HepG2 (cell line): ENCODE results near the gene SRSF8. TPM values are rescaled to one million over a fixed set of nuclear protein-coding genes. Genes with fewer than 3 reads are reported as not detected.

Experiments
- ATAC-seq: fragments of 200-7000 bp; cut with Tn5 transposase; 3 replicates; pipeline ENCODE4 v1.9.1; 2020; ENCODE audit warnings: mild to moderate bottlenecking, moderate library complexity
- BruUV-seq: library from RNA; stranded (reverse); fragments of 400-500 nt; replicated peaks from 2 replicates; lab custom pipeline; 2021; lab: Mats Ljungman, UMichigan
- CTCF ChIA-PET: fragments of 300-600 bp; formaldehyde crosslinking; extraction: SDS; loops from one replicate; lab custom pipeline; 2021; ENCODE audit warnings: low total read pairs, inconsistent platforms, low intra/inter-chr PET ratio; lab: Yijun Ruan, JAX
- POLR2A ChIA-PET: fragments of 350-600 bp; sonication (Branson Sonifier 250); formaldehyde crosslinking; loops from one replicate; lab custom pipeline; 2020; ENCODE audit warnings: antibody characterized with exemption, inconsistent platforms; lab: Yijun Ruan, JAX
- DNase-seq: peaks from one replicate; pipeline ENCODE4 v3.0.0-alpha.2; 2015; ENCODE audit warnings: low spot score
- FAIRE-seq: peaks from 3 replicates; lab custom pipeline; 2011; peaks lifted over from hg19 to GRCh38; lab: Jason Lieb, UNC
- H2AFZ ChIP-seq: one replicate; pipeline ENCODE4 v1.6.1; 2011; ENCODE audit warnings: low read length, inconsistent platforms
- H3K27ac ChIP-seq: fragments of 300-600 bp; 3 replicates; pipeline ENCODE4 v1.8.0; 2011; ENCODE audit warnings: mixed run types, mild to moderate bottlenecking, mixed read lengths, low read length, inconsistent platforms; ENCODE audit not compliant: insufficient read depth; ENCODE audit errors: extremely low read length
- H3K27me3 ChIP-seq, 2 experiments: fragments of 200-600 bp in 1 of 2; 2 replicates in 1 of 2; 3 replicates in 1 of 2; pipeline versions ENCODE4 v1.6.0 to v1.8.0; 2011; ENCODE audit warnings: low read length in 2 of 2, mild to moderate bottlenecking in 2 of 2, moderate library complexity in 2 of 2, inconsistent platforms in 1 of 2; ENCODE audit not compliant: insufficient read depth in 2 of 2, control insufficient read depth in 1 of 2
- H3K36me3 ChIP-seq, 2 experiments: fragments of 200-600 bp in 1 of 2; replicated peaks in 1 of 2; 2 replicates in 1 of 2; 3 replicates in 1 of 2; pipeline versions ENCODE4 v1.5.1 to v1.8.0; 2011; ENCODE audit warnings: low read length in 2 of 2, inconsistent platforms in 1 of 2; ENCODE audit not compliant: insufficient read depth in 2 of 2, control insufficient read depth in 1 of 2
- H3K4me1 ChIP-seq: 2 replicates; pipeline ENCODE4 v1.5.1; 2012; ENCODE audit warnings: low read length, inconsistent platforms; ENCODE audit not compliant: insufficient read depth
- H3K4me2 ChIP-seq: 2 replicates; pipeline ENCODE4 v1.6.0; 2011; ENCODE audit warnings: low read depth, low read length, inconsistent platforms
- H3K4me3 ChIP-seq, 3 experiments: fragments of 200-600 bp in 1 of 3; sonication (generic), shearing (Covaris generic) in 1 of 3; replicated peaks in 1 of 3; 2 replicates each; pipeline ENCODE4 v1.5.1; 2011 to 2016; ENCODE audit warnings: low read length in 3 of 3, inconsistent platforms in 2 of 3, low read depth in 2 of 3, mild to moderate bottlenecking in 2 of 3, control low read depth in 1 of 3, mixed read lengths in 1 of 3; ENCODE audit not compliant: insufficient read depth in 1 of 3
- H3K79me2 ChIP-seq: one replicate; pipeline ENCODE4 v1.6.1; 2011; ENCODE audit warnings: low read length, inconsistent platforms; ENCODE audit not compliant: insufficient read depth
- H3K9ac ChIP-seq: 2 replicates; pipeline ENCODE4 v1.6.0; 2011; ENCODE audit warnings: mild to moderate bottlenecking, low read depth, low read length, inconsistent platforms; ENCODE audit not compliant: insufficient read depth
- H3K9me3 ChIP-seq: 2 replicates; pipeline ENCODE4 v1.5.1; 2012; ENCODE audit warnings: mild to moderate bottlenecking, low read length
- H4K20me1 ChIP-seq: 2 replicates; pipeline ENCODE4 v1.6.0; 2011; ENCODE audit warnings: inconsistent platforms, mild to moderate bottlenecking, low read length, moderate library complexity; ENCODE audit not compliant: insufficient read depth
- HMGA1 ChIP-seq: sonication (generic); formaldehyde crosslinking; conservative IDR thresholded peaks from 2 replicates; pipeline ENCODE4 v1.4.0; 2020; ENCODE audit warnings: missing genetic modification reagents
- KAT2B ChIP-seq: fragments of 150-350 bp; IDR thresholded peaks from 2 replicates; pipeline ENCODE4 v1.6.1; 2014; ENCODE audit warnings: low read depth, low read length, borderline replicate concordance
- SP4 ChIP-seq: sonication (generic); formaldehyde crosslinking; IDR thresholded peaks from 2 replicates; pipeline ENCODE4 v1.8.1; 2023; ENCODE audit warnings: mild to moderate bottlenecking, missing genetic modification reagents
- ZFY ChIP-seq: sonication (generic); formaldehyde crosslinking; IDR thresholded peaks from 2 replicates; pipeline ENCODE4 v1.4.0; 2020; ENCODE audit warnings: missing genetic modification reagents
- ZNF101 ChIP-seq: sonication (generic); formaldehyde crosslinking; IDR thresholded peaks from 2 replicates; pipeline ENCODE4 v1.4.0; 2020; ENCODE audit warnings: mild to moderate bottlenecking, low read depth, missing genetic modification reagents, borderline replicate concordance
- ZNF367 ChIP-seq: sonication (generic); formaldehyde crosslinking; IDR thresholded peaks from 2 replicates; pipeline ENCODE4 v1.4.0; 2020; ENCODE audit warnings: missing genetic modification reagents, borderline replicate concordance
- WGBS: methylation state at CpG from one replicate; pipeline ENCODE4 v1.1.6; 2017; ENCODE audit warnings: low lambda C conversion rate; 5-methylcytosine and 5-hydroxymethylcytosine counted together
- in situ Hi-C: cut with HindIII; loops from 2 replicates; pipeline ENCODE4 v1.10.0; 2017; ENCODE audit warnings: low pct_unique_long_range_greater_than_20kb; ENCODE audit not compliant: extremely low pct_ligation_motif_present
- intact Hi-C: fragments of 100-400 bp; cut with micrococcal nuclease; formaldehyde crosslinking; loops from one replicate; pipeline ENCODE4 v1.10.0; 2022; ENCODE audit not compliant: unreplicated experiment
- polyA plus RNA-seq, 8 experiments: library from polyadenylated mRNA; depleted of rRNA in 3 of 8; stranded (reverse) in 7 of 8; unstranded in 1 of 8; fragments of >200 nt; fragmentation: Illumina TruSeq in 4 of 8; extraction: Trizol in 4 of 8; gene quantifications; 2 replicates each; pipeline versions ENCODE4 v1.2.1 to v1.2.3, GENCODE V29; 2011 to 2016; ENCODE audit warnings: low read depth in 4 of 8, missing spikeins in 1 of 8, mixed read lengths in 1 of 8; ENCODE audit not compliant: insufficient read depth in 1 of 8
- total RNA-seq, 5 experiments: library from RNA; depleted of rRNA; stranded (reverse); fragments of >200 nt; fragmentation: Illumina TruSeq; extraction: Trizol; gene quantifications; 2 replicates each; pipeline ENCODE4 v1.2.3, GENCODE V29; 2016; ENCODE audit warnings: low read depth in 1 of 5
- TF ChIP-seq, protein P1 (sequence below): sonication (generic); formaldehyde crosslinking; IDR thresholded peaks from 2 replicates; pipeline ENCODE4 v1.4.0; 2020; ENCODE audit warnings: missing genetic modification reagents
- TF ChIP-seq, protein P2 (sequence below): sonication (generic); formaldehyde crosslinking; conservative IDR thresholded peaks from 2 replicates; pipeline ENCODE4 v1.4.0; 2020; ENCODE audit warnings: missing genetic modification reagents
- TF ChIP-seq, protein P3 (sequence below): IDR thresholded peaks from 2 replicates; pipeline ENCODE4 v1.6.1; 2016; ENCODE audit warnings: low read depth
- TF ChIP-seq, protein P4 (sequence below): sonication (generic); formaldehyde crosslinking; conservative IDR thresholded peaks from 2 replicates; pipeline ENCODE4 v1.8.0; 2022; ENCODE audit warnings: mild to moderate bottlenecking, moderate library complexity, missing genetic modification reagents

The SRSF8 gene
- total and polyA plus RNA-seq, 2 of the 13 experiments (the other 11 are each of a cell fraction or from before 2014, with no cell fraction given) = 21.8 to 25.8 TPM

DNA sequence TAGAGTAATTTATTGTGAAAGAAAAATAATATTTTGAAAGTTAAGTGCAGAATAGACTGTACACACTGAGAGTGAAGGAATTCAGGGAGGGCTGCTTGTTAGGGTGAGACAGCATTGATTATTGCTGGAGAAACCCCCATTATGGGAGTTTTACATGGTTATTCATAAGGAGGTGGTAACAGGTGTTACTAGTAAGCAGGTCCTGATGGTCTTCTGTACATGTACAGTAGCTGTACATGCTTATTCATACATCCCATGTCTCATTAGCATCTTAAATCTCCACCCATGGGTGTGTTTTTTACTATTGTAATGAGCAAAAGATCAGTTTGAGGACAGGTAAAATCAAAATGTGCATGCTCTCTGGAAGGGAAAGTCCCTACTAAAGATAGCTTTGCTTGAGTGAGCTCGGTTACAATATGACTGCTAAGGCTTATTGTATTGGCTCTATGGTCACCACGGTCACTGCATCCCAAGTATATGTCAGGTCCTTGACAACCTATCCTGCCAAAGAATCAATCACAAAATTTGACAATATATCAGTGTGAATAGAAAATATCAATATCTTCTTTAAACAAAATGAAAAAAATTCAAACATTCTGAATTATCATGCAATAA lies 11.3 kb upstream of the SRSF8 start (continued):
- TF ChIP-seq, protein P1, sequence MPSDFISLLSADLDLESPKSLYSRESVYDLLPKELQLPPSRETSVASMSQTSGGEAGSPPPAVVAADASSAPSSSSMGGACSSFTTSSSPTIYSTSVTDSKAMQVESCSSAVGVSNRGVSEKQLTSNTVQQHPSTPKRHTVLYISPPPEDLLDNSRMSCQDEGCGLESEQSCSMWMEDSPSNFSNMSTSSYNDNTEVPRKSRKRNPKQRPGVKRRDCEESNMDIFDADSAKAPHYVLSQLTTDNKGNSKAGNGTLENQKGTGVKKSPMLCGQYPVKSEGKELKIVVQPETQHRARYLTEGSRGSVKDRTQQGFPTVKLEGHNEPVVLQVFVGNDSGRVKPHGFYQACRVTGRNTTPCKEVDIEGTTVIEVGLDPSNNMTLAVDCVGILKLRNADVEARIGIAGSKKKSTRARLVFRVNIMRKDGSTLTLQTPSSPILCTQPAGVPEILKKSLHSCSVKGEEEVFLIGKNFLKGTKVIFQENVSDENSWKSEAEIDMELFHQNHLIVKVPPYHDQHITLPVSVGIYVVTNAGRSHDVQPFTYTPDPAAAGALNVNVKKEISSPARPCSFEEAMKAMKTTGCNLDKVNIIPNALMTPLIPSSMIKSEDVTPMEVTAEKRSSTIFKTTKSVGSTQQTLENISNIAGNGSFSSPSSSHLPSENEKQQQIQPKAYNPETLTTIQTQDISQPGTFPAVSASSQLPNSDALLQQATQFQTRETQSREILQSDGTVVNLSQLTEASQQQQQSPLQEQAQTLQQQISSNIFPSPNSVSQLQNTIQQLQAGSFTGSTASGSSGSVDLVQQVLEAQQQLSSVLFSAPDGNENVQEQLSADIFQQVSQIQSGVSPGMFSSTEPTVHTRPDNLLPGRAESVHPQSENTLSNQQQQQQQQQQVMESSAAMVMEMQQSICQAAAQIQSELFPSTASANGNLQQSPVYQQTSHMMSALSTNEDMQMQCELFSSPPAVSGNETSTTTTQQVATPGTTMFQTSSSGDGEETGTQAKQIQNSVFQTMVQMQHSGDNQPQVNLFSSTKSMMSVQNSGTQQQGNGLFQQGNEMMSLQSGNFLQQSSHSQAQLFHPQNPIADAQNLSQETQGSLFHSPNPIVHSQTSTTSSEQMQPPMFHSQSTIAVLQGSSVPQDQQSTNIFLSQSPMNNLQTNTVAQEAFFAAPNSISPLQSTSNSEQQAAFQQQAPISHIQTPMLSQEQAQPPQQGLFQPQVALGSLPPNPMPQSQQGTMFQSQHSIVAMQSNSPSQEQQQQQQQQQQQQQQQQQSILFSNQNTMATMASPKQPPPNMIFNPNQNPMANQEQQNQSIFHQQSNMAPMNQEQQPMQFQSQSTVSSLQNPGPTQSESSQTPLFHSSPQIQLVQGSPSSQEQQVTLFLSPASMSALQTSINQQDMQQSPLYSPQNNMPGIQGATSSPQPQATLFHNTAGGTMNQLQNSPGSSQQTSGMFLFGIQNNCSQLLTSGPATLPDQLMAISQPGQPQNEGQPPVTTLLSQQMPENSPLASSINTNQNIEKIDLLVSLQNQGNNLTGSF (CRISPR knock-in tag) = no peak
- TF ChIP-seq HMGA1 = no peak
- TF ChIP-seq, protein P2, sequence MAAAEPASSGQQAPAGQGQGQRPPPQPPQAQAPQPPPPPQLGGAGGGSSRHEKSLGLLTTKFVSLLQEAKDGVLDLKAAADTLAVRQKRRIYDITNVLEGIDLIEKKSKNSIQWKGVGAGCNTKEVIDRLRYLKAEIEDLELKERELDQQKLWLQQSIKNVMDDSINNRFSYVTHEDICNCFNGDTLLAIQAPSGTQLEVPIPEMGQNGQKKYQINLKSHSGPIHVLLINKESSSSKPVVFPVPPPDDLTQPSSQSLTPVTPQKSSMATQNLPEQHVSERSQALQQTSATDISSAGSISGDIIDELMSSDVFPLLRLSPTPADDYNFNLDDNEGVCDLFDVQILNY (CRISPR knock-in tag) = no peak
- no peak for TF ChIP-seq ZNF367

DNA sequence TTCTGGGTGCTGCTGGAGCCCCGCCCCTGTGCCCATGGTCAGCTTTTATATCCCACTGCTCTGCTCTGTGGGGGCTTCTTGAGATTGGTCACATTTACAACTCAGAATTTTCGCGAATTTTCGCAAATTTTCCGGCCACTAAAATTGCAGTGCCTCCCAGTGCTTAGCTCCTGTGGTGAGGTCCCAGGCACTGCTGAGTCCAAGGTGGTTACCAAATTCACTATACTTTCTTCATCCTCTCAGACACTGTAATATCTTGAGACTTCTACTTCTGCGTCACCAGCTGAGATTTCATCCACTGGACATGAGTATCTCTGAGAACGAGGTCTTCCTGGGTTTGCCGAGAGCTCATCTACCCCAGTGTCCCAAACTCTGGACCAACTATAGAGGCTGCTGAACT lies 8.8 kb upstream of the SRSF8 start:
- Histone ChIP-seq H3K79me2 (no peaks in the 10 kb centered on the region), H3K27me3 (no peaks in the 10 kb centered on the region), H3K4me1 (no peaks in the 10 kb centered on the region), H3K9me3 (no peaks in the 10 kb centered on the region), H4K20me1 (no peaks in the 10 kb centered on the region; the same call in 1 of the 2 replicates), H3K9ac (no peak overlapping the region), H2AFZ (no peak overlapping the region), H3K27ac (no peak overlapping the region), H3K4me2 (no peak overlapping the region), H3K36me3 (no peaks in the 10 kb centered on the region), H3K4me3 (no peak overlapping the region)
- in situ Hi-C loops = no loop called here
- 41% methylated on average over 7 of the region's 8 CpGs for WGBS
- ChIA-PET CTCF (no interaction called here), POLR2A (no interaction called here)
- BruUV-seq = no TSS peak
- intact Hi-C loops = no loop called here
- no peak for DNase-seq
- ATAC-seq = no peak
- TF ChIP-seq, protein P3, sequence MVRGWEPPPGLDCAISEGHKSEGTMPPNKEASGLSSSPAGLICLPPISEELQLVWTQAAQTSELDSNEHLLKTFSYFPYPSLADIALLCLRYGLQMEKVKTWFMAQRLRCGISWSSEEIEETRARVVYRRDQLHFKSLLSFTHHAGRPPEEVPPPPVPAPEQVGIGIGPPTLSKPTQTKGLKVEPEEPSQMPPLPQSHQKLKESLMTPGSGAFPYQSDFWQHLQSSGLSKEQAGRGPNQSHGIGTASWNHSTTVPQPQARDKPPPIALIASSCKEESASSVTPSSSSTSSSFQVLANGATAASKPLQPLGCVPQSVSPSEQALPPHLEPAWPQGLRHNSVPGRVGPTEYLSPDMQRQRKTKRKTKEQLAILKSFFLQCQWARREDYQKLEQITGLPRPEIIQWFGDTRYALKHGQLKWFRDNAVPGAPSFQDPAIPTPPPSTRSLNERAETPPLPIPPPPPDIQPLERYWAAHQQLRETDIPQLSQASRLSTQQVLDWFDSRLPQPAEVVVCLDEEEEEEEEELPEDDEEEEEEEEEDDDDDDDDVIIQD = no peak
- TF ChIP-seq KAT2B (no peak), ZNF101 (CRISPR knock-in tag) (no peak), SP4 (CRISPR knock-in tag) (no peak), ZFY (CRISPR knock-in tag) (no peak)
- TF ChIP-seq, protein P4, sequence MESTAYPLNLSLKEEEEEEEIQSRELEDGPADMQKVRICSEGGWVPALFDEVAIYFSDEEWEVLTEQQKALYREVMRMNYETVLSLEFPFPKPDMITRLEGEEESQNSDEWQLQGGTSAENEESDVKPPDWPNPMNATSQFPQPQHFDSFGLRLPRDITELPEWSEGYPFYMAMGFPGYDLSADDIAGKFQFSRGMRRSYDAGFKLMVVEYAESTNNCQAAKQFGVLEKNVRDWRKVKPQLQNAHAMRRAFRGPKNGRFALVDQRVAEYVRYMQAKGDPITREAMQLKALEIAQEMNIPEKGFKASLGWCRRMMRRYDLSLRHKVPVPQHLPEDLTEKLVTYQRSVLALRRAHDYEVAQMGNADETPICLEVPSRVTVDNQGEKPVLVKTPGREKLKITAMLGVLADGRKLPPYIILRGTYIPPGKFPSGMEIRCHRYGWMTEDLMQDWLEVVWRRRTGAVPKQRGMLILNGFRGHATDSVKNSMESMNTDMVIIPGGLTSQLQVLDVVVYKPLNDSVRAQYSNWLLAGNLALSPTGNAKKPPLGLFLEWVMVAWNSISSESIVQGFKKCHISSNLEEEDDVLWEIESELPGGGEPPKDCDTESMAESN = no peak
- no peak for FAIRE-seq
